ENCODE measurements around the gene SLC12A3.

Gene SLC12A3

DNA sequence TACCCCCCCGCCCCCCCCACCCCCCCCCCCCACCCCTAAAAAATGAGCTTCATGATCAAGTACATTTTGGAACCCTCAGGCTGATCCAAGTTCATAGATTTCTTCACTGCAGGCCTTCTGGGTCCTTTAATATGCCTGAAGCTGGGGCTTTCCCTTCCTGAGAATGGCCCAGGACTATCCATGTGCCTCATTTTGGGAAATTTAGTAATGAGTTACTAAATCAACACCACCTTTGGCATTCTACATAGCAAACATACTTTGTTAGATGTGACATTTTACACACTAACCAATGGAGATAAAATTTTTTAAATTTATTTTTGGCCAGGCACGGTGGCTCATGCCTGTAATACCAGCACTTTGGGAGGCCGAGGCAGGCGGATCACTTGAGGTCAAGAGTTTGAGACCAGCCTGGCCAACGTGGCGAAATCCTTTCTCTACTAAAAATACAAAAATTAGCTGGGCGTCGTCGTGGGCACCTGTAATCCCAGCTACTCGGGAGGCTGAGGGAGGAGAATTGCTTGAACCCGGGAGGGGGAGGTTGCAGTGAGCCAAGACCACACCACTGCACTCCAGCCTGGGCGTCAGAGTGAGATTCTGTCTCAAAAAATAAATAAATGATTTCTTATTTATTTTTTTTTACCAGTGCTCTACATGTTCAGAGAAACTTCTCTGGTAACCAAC, 81.0 kb downstream of the SLC12A3 start:
- no peak for FAIRE-seq

DNA sequence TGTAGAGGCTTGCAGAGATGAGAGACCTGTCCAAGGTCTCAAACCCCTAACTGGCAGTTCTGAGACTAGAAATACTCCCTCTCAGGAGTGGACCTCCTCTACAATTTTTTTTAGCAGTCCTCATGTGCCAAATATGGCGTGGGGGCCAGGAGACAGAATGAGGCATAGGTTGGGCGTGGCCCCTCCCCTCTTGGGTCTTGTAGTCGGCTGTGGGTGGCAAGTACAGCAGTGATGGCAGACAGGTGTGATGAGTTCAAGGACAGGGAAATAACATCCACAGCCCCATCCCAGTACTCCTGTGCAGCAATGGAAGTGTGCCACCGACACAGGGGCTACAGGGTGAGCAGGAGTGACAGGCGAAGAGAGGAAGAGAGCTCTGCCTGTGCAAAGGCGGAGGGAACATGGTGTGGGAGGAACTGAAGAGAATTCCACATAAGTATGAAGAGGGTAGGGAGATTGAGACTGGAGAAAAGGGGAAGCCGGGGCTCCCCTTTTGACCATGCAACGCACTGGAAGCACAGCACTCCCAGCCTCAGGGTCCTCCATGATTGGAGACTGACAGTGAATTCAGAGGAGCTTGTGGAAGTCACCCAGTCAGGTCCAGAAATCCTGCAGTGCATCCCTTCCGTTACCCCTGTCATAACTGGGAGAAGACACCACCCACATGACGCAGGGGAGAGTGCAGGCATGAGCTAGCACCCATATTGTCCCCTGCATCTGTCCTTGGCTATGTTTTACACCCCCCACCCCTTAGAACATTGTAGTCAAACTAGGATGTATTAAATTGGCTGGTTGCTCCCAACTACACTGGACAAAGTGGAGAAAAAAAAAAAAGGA, 82.0 kb downstream of the SLC12A3 start:
- FAIRE-seq = no peak

DNA sequence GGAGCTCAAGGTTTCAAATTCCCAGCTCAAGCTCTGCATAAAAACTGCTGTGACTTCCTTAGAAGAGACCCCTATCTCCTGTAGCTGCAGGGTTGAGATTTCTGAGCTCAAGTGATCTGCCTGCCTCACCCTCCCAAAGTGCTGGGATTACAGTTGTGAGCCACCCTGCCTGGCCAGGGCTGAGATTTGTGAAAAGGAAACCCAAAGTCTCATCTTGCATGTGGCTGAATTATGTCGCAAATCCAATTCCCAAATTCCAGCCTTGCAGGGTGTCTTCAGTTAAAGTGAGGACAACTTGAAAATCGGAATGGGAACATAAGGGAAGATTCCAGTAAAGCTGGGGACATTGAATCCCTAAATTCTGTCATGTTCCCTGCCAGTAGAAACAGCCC, 82.6 kb downstream of the SLC12A3 start:
- no peak for FAIRE-seq

DNA sequence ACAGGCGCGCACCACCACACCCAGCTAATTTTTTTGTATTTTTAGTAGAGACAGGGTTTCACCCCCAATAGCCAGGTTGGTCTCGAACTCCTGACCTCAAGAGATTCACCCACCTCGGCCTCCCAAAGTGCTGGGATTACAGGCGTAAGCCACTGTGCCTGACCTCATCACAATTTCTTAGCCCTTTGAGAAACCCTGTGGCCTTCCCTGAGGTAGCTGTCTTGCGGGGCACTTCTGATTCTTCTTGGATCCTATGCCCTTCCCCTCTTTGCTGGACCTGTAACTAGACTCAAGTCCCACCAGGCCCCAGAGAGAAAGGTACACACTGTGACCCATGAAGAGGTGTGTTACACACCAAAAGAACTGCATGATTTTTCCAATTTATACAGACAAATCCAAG, 83.2 kb downstream of the SLC12A3 start:
- no peak for FAIRE-seq

DNA sequence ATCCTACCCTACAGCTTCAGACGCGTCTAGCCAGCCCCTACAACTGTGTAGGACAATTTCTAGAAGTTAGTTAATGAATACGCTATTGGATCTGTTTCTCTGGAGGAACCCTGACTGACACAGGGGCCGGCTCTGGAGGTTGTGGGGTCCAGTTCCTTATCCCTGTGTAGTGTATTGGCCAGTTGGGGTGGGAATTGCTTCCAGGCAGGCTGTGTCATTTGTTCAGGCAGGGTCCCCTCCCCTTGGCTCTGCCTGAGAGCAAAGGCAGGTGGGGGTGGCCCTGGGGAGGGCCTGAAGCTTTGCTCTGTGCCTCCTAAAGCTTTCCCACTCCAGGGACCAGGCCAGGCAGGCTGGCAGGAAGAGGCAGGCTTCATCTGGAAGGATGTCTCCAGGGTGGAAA, 85.0 kb downstream of the SLC12A3 start:
- FAIRE-seq = no peak

GRCh38 chr16:56950455-56950854, 85.4 kb downstream of the SLC12A3 start:
- no peak for FAIRE-seq

GRCh38 chr16:56950881-56951771, 86.1 kb downstream of the SLC12A3 start:
- FAIRE-seq = no peak

- FAIRE-seq = no peak
These were observed 88.0 kb downstream of the SLC12A3 start for GRCh38 chr16:56953006-56953405.

GRCh38 chr16:56956076-56956475, 91.1 kb downstream of the SLC12A3 start:
- no peak for FAIRE-seq

- no peak for FAIRE-seq
These were observed 91.7 kb downstream of the SLC12A3 start for GRCh38 chr16:56956756-56957155.

DNA sequence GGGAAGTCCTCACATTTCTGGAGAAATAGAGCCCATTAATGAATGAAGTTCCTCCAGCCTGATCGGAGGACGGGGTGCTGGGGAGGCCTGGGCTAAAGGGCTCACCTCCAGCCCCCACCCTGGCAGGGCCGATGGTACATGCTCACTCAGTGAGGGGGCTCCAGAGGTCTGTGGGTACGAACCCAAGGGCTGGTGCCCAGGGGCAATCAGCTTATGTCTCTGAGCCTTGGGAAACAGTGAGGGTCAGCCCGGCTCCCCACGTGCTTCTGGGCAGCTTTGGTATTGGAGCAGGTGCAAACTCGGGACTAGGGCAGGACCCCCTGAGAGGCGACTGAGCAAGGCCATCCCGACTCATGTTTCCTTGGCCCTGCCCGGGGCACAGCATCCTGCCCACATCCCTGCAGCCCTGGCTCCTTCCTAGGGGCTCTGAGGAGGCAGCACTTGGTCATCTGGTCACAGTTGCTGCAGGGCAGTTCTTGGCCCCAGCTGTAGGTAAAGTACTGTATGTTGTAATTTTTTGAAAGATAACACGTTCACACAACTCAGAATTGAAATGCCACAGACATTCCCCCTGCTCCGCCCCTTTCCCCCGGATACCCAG, 95.8 kb downstream of the SLC12A3 start:
- FAIRE-seq = no peak

DNA sequence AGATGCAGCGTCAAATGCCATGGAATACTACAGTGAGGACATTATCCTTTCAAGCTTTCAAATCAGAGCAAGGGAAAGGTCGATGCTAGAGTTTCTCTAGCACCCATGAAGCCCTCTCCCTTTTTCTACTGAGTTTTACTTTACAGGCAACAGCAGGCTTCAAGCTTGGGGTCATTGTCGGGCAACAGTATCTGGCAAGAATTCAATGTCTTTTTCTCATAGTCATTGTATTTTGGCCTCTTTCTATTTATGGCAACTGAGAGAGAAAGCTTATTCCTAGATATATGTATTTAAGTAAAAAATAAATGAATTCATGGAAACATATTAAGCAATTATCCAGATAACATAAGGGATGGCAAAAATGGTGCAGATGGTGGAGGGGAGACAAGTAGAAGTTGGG, 96.4 kb downstream of the SLC12A3 start:
- no peak for FAIRE-seq

GRCh38 chr16:56961851-56962281, 96.9 kb downstream of the SLC12A3 start, which contains the start of gene CETP:
Gene CETP (plus strand): TSS chr16:56961950. CDS start chr16:56961980, 30 bp downstream.
- no peak for FAIRE-seq

GRCh38 chr16:56964243-56965148, 99.5 kb downstream of the SLC12A3 start:
- no peak for FAIRE-seq
